Testis (tissue), 2 donors: ENCODE data around the gene CLCN4.

ENCODE experiments used
- POLR2A ChIP-seq: fragments of 450-650 bp; IDR thresholded peaks from one replicate; pipeline ENCODE4 v1.6.1; 2017; ENCODE audit warnings: antibody characterized with exemption, mild to moderate bottlenecking, moderate library complexity
- TF ChIP-seq, protein P1 (sequence below), 3 experiments: fragments of 450-650 bp in 2 of 3; fragments of 200-600 bp in 1 of 3; sonication (generic) in 1 of 3; IDR thresholded peaks; one replicate each; pipeline ENCODE4 v1.5.1; 2016 to 2019; ENCODE audit warnings: antibody characterized with exemption in 3 of 3, mild to moderate bottlenecking in 2 of 3, moderate library complexity in 1 of 3

- TF ChIP-seq, protein P1, sequence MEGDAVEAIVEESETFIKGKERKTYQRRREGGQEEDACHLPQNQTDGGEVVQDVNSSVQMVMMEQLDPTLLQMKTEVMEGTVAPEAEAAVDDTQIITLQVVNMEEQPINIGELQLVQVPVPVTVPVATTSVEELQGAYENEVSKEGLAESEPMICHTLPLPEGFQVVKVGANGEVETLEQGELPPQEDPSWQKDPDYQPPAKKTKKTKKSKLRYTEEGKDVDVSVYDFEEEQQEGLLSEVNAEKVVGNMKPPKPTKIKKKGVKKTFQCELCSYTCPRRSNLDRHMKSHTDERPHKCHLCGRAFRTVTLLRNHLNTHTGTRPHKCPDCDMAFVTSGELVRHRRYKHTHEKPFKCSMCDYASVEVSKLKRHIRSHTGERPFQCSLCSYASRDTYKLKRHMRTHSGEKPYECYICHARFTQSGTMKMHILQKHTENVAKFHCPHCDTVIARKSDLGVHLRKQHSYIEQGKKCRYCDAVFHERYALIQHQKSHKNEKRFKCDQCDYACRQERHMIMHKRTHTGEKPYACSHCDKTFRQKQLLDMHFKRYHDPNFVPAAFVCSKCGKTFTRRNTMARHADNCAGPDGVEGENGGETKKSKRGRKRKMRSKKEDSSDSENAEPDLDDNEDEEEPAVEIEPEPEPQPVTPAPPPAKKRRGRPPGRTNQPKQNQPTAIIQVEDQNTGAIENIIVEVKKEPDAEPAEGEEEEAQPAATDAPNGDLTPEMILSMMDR (IDR thresholded peaks at IDR 0.05), result no peak
- TF ChIP-seq POLR2A, result no peak
These were observed 38.2 kb upstream of the CLCN4 start for GRCh38 chrX:10118530-10118929.
